Glutamatergic neuron (in vitro differentiated cells): ENCODE measurements around the gene C16orf86. TPM values are rescaled to one million over a fixed set of nuclear protein-coding genes. Genes with fewer than 3 reads are reported as not detected.

ENCODE experiments used
- DNase-seq: peaks from one replicate; pipeline ENCODE4 v3.0.0; 2022
- H3K27ac Mint-ChIP-seq: one replicate; pipeline ENCODE4 v1.8.0; 2020; ENCODE audit warnings: mild to moderate bottlenecking, mixed read lengths, inconsistent platforms; ENCODE audit not compliant: unreplicated experiment
- H3K27me3 Mint-ChIP-seq: one replicate; pipeline ENCODE4 v1.8.0; 2020; ENCODE audit warnings: mild to moderate bottlenecking, moderate library complexity, mixed read lengths, inconsistent platforms; ENCODE audit not compliant: unreplicated experiment
- H3K36me3 Mint-ChIP-seq: one replicate; pipeline ENCODE4 v1.8.0; 2020; ENCODE audit warnings: mild to moderate bottlenecking, mixed read lengths, inconsistent platforms; ENCODE audit not compliant: unreplicated experiment
- H3K4me1 Mint-ChIP-seq: one replicate; pipeline ENCODE4 v1.8.0; 2020; ENCODE audit warnings: mild to moderate bottlenecking, low read depth, mixed read lengths, inconsistent platforms; ENCODE audit not compliant: unreplicated experiment
- H3K4me3 Mint-ChIP-seq: one replicate; pipeline ENCODE4 v1.8.0; 2020; ENCODE audit warnings: mild to moderate bottlenecking, mixed read lengths, inconsistent platforms; ENCODE audit not compliant: unreplicated experiment
- H3K9me3 Mint-ChIP-seq: one replicate; pipeline ENCODE4 v1.8.0; 2020; ENCODE audit warnings: mild to moderate bottlenecking, moderate library complexity, mixed read lengths, inconsistent platforms; ENCODE audit not compliant: unreplicated experiment
- total RNA-seq: library from RNA; stranded (reverse); fragmentation: NEBNext Ultra II Directional; extraction: Animal tissue kit (Norgen Biotek cat#: 25700); gene quantifications from one replicate; pipeline ENCODE4 v1.2.1, GENCODE V29; 2021; ENCODE audit not compliant: unreplicated experiment
- TF ChIP-seq, protein P1 (sequence below): fragments of 200-600 bp; sonication (generic); IDR thresholded peaks from one replicate; pipeline ENCODE4 v1.5.0; 2021; ENCODE audit not compliant: partially characterized antibody, unreplicated experiment

C16orf86 gene
- total RNA-seq, 1 donor from 2014 or later = 3.4 TPM

DNA sequence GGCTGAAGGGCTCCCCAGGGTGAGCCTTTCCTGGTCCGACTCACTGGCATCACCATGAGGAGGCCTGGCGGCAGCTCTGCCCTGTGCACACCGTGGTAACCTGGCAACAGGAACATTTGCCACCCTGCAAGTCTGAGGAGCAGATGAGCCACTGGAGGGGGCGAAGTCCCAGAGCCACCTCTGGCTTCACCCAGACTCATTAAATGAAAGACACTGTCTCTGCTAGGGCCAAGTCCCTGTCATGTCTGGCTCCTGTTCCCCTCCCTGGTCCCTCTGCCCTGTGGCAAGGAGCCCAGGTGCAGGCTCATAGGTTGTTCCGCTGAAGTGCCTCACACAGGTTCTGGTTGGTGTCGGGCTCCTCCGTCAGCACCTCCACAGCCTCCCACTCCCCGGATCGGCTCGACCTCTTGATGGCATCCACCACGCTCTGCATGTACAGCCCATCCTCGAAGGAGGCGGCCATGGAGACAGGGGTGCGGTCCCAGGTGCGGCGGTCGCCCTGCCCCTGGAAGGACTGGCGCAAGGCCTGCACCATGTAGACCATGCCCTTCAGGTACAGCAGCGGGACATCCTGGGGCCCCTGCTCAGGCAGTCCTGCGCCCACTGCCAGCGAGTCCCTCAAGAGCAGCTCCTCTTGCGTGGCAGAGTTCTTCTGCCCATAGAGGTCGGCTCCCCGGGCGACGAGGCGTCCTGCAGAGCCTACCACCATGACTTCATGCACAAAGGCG, 8.4 kb downstream of the C16orf86 start:
- H3K27me3 Mint-ChIP-seq = peaks cover 5% of the 10 kb centered on the region

DNA sequence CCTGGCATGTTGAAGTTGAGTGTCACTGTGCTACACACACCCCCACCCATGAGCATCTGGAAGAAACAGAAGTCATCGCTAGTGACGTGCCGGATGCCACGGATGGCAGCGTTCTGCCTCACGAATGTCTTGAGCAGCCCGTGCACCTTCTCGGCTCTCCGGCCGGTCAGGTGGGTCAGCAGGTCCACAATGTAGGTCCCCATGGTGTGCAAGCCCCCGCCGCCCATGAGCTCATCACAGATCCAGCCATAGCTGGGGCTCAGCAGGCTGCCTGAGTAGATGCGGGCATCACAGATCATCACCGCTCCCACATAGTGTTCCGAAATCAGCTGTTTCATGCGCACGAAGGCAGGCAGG, 8.9 kb downstream of the C16orf86 start:
- H3K27me3 Mint-ChIP-seq = peaks cover 5% of the 10 kb centered on the region
- no peak overlapping the region for H3K4me3 Mint-ChIP-seq
- H3K36me3 Mint-ChIP-seq = no peaks in the 10 kb centered on the region
- TF ChIP-seq, protein P1, sequence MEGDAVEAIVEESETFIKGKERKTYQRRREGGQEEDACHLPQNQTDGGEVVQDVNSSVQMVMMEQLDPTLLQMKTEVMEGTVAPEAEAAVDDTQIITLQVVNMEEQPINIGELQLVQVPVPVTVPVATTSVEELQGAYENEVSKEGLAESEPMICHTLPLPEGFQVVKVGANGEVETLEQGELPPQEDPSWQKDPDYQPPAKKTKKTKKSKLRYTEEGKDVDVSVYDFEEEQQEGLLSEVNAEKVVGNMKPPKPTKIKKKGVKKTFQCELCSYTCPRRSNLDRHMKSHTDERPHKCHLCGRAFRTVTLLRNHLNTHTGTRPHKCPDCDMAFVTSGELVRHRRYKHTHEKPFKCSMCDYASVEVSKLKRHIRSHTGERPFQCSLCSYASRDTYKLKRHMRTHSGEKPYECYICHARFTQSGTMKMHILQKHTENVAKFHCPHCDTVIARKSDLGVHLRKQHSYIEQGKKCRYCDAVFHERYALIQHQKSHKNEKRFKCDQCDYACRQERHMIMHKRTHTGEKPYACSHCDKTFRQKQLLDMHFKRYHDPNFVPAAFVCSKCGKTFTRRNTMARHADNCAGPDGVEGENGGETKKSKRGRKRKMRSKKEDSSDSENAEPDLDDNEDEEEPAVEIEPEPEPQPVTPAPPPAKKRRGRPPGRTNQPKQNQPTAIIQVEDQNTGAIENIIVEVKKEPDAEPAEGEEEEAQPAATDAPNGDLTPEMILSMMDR = no peak
- peaks cover 7% of the 10 kb centered on the region for H3K9me3 Mint-ChIP-seq
- no peak for DNase-seq
- H3K27ac Mint-ChIP-seq = no peak overlapping the region
- H3K4me1 Mint-ChIP-seq = peaks cover 6% of the 10 kb centered on the region

More for the DNA sequence above, 8.4 kb downstream of the C16orf86 start:
- Mint-ChIP-seq H3K4me3 (no peak overlapping the region), H3K27ac (no peak overlapping the region), H3K36me3 (no peaks in the 10 kb centered on the region), H3K9me3 (peaks cover 7% of the 10 kb centered on the region), H3K4me1 (peaks cover 6% of the 10 kb centered on the region)
- no peak for DNase-seq
- TF ChIP-seq, protein P1 = no peak

DNA sequence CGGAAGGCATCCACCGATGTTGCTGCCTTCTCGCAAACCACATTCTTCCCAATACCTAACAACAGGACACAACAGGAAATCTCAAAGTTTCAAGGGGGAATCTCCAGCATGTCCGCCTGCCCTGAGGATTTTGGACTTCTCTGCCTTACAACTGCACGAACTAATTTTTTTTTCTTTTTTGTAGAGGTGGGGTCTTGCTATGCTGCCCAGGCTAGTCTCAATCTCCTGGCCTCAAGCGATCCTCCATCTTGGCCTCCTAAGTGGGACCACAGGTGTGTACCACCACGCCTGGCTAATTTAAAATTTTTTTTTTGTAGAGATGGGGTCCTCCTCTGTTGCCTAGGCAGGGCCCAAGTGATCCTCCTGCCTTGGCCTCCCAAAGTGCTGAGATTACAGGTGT, 9.4 kb downstream of the C16orf86 start:
- Mint-ChIP-seq H3K27ac (no peak overlapping the region), H3K4me1 (peaks cover 6% of the 10 kb centered on the region), H3K27me3 (peaks cover 2% of the 10 kb centered on the region), H3K36me3 (no peaks in the 10 kb centered on the region), H3K9me3 (peaks cover 7% of the 10 kb centered on the region), H3K4me3 (no peak overlapping the region)
- no peak for DNase-seq
- TF ChIP-seq, protein P1 = no peak

DNA sequence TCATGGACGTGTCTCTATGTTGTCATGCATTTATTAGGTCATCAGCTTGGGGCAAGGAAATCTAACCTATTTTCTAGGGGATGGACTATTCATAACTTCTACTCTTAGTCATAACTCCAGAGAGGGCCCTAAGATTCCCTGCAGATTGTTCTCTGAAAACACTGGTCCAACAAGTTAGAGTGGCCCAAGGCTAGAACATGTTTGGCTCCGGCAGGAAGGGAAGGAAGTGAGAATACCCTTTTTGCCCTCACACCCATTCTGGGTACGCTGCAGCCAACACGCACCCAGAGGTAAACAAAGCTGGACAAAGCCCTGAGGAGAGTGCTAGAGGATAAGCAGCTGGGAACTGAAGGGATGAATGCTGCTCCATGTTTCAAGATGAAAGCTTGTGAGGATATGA, 9.9 kb downstream of the C16orf86 start:
- Mint-ChIP-seq H3K27ac (no peak overlapping the region), H3K4me3 (no peak overlapping the region), H3K4me1 (peaks cover 6% of the 10 kb centered on the region), H3K36me3 (no peaks in the 10 kb centered on the region), H3K9me3 (peaks cover 7% of the 10 kb centered on the region), H3K27me3 (no peaks in the 10 kb centered on the region)
- no peak for DNase-seq
- TF ChIP-seq, protein P1 = no peak

DNA sequence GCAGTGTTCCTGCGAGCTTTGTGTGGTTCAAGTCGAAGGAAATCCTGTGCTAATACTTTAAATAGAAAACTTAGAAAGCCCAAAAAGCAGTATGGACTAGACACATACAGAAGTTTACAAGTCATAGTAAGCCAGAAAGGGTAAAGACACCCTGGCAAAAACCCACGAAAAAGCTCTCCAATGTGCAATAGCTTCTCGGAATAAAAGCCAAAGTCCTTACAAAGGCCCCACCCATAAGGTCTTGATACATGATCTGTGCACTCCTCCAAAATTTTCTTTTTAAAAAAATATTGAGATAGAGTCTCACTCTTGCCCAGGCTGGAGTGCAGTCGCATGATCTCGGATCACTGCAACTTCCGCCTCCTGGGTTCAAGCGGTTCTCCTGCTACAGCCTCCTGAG, 10.3 kb downstream of the C16orf86 start:
- TF ChIP-seq, protein P1 = no peak
- DNase-seq = no peak
- Mint-ChIP-seq H3K9me3 (peaks cover 7% of the 10 kb centered on the region), H3K36me3 (no peaks in the 10 kb centered on the region), H3K27ac (no peak overlapping the region), H3K4me1 (peaks cover 6% of the 10 kb centered on the region), H3K4me3 (no peak overlapping the region), H3K27me3 (no peaks in the 10 kb centered on the region)
